GM18519 (cell line): ENCODE results near the gene HNRNPUL1.

Source experiments
- ATAC-seq: cut with Tn5 transposase; IDR thresholded peaks from one replicate; pipeline ENCODE4 v1.9.1; 2021; ENCODE audit warnings: mild to moderate bottlenecking, moderate library complexity; ENCODE audit not compliant: unreplicated experiment, low FRiP score

The HNRNPUL1 gene

DNA sequence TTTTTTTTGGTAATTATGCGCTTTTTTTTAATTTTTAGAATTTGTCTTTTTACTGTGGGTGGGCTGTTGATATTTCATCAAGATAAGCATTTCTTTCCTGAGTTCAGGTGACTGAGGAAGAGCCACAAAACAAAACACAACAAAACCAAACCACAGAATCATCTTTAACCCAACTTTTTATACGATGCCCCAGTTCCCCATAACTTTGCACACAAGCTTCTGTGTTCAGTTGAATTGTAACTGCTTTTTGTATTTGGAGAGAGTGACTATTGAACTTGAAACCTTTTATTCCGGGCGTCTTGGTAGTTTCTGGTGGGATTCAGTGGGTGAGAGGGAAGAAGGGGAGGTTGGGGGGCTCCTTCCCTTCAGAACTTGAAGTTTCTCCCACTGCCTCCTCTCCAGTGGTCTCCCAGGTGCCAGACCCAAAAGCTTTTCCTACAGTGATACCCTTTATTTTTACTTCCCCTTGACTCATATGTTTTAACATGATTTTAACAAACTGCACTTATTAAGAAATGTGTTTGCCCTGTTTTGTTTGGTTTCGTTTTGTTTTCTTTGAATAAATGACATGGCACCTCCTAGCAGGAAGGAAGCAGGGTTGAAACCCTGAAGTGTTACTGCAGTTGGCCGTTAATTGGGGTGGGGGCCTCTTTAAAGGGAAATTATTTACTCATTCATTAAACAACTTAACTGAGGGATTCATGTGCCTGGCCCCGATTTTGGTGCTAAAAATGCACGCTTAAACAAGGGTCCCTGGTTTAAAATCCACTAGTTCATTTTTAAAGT, 43.1 kb downstream of the HNRNPUL1 start:
- ATAC-seq, result no peak

DNA sequence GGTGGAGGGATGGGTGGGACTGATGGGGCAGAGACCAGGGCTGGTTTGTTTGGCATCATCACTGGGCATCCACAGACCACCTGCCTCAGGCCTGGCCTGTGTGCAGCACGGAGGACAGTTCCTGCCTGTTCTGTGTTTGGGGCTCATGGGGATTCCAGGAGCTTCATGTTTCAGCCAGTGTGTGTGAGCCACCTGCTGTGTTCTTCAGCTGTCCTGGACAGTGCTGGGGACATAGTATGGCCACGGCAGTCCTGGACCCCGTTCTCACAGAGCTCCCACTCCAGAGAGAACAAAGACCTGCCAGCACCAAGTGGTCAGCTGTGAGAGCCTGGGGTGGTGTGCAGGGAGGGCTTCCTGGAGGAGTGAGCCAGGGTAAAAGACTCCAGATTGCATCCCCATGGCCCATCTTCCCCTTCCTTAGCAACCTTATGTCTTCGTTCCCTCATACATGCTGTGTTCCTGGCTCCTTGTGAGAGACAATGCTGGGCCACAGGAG, 43.8 kb downstream of the HNRNPUL1 start:
- ATAC-seq, result no peak

DNA sequence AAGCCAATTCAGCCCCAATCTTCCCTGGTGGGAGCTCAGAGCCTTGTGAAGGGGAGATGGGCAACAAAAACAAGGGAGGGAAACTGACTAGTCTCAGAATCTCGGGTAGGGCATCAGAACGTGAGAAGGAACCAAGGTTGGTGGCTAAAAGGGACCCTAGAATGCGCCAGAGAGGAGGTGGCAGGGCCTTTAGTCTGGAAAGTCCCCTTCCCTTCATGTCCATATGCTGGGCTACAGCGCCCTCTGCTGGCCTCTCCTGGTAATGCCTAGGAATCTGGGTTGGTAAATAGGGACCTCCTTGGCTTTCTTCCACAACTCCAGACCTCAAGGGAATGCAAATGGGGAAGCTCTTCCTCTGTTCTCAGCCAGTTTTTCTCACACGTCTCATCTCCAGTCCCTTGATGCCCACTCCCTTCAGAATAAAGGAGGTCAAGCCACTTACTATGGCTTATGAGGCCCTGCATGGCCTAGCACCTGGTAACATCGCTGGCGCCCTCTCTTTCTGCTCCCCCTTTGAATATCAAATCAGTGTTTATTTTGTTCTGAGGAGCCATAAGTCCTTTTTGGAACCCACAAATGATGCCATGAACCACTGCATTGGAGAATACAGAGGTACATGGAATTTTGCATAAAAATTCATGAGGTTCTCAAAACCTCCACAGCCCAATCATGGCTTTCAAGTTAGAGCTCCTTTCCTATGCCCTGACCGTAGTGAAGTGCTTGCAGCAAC, 44.4 kb downstream of the HNRNPUL1 start:
- ATAC-seq, result no peak

DNA sequence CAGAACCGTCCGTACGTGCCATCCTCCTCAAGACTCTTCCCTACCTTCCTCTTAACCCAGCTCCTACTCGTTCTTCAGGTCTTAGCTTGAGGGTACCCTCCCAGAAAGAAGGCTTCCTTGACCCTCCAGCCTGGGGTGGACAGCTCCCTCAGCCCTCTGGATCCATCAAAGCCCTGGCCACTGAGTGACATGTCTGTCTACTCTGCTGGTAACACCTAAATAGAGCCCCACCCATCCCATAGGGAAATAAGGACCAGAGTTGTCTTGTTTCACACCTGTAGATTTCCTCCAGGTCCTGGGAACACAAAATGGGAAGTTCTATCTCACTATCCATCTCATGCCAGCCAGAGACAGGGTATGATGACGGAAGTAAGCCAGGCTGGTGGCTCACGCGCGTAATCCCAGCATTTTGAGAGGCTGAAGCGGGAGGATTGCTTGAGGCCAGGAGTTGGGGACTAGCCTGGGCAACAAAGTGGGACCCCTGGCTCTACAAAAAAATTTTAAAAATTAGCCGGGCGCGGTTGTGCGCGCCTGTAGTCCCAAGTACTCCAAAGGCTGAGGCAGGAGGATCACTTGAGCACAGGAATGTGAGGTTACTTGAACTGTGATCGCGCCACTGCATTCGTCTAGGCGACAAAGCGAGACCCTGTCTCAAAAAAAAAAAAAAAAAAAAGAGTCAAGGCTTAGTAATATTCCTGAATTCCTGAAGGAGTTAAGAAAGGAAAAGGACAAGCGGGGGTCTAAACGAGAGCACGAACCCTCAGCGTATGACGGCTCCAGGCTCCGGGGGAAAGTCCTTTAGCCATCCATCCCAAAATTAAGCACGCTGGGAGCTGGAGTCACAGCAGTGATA, 45.2 kb downstream of the HNRNPUL1 start:
- ATAC-seq, result no peak

DNA sequence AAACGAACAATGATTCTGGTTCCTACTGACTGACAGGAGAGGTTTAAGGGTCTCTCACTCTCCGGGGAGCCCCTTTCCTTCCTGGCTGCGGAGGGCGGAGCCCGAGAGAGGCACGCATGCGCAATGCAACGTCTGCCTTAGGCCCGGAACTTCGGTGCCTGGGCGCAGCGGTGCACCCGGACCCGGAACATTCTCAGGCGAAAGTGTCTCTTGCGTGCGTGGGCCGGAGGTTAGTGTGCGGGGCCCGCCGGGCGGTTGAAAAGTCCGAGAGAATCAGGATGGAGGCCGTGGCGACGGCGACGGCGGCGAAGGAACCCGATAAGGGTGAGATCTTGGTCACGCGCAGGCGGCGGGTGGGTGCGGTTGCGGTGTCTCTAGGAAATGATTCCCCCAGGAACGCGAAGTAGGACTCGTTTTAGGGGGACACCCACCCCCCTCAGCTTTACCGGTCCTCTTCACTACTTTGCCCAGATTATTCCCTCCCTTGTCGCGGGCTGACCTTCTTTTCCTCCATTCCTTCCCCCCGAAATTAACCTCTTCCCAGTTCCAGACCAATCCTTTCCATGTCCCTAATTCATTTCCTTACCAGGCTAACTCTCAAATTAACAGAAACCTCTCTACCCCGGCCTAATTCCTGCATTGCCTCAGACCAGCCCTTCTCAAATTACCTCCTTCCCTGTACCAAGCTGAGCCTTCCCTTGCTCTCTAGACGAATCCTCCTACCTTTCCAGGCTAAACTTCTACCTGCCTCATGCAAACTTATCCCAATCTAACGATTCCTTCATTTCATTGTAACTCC, 46.1 kb downstream of the HNRNPUL1 start, which contains the start of gene CCDC97:
Gene CCDC97, plus strand, starts transcription at position 140 of the 799 bp plus-strand sequence. Its CDS starts 139 bp downstream, at position 279.
- ATAC-seq, result peak; percentile 69

DNA sequence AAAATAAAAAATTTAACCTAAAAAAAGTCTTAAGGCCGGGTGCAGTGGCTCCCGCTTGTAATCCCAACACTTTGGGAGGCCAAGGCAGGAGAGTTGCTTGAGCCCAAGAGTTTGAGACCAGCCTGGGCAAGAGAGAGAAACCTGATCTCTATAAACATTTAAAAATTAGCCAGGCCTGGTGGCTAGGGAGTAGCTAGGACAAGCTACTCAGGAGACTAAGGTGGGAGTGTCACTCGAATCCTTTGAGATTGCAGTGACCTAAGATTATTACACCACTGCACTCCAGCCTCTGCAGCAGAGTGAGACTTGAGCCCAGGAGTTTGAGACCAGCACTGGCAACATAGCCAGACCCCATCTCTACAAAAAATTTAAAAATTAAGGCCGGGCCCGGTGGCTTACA, 46.9 kb downstream of the HNRNPUL1 start:
- no peak for ATAC-seq

DNA sequence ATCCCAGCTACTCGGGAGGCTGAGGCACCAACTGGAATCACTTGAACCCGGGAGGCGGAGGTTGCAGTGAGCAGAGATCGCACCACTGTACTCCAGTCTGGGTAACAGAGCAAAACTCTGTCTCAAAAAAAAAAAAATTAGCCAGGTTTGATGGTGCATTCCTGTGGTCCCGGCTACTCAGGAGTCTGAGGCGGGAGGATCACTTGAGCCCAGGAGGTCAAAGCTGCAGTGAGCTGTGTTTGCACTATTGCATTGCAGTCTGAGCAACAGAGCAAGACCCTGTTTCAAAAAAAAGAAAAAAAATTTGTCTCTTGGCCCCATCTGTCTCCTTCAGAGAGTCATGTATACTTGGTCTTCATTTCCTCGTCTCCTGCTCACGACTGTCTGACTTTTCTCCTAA, 47.4 kb downstream of the HNRNPUL1 start:
- ATAC-seq, result no peak

DNA sequence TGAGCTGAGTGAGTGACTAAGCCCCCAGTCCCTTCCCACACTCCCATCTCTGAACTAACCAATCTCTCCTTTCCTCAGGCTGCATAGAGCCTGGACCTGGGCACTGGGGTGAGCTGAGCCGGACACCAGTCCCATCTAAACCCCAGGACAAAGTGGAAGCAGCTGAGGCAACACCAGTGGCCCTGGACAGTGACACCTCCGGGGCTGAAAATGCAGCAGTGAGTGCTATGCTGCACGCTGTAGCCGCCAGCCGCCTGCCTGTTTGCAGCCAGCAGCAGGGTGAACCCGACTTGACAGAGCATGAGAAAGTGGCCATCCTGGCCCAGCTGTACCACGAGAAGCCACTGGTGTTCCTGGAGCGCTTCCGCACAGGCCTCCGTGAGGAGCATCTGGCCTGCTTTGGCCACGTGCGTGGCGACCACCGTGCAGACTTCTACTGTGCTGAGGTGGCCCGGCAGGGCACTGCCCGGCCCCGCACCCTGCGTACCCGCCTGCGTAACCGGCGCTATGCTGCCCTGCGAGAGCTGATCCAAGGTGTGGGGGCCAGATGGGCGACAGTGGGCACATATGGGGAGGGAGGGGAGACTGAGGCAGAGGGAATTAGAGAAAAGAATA, 52.2 kb downstream of the HNRNPUL1 start:
- ATAC-seq, result no peak

DNA sequence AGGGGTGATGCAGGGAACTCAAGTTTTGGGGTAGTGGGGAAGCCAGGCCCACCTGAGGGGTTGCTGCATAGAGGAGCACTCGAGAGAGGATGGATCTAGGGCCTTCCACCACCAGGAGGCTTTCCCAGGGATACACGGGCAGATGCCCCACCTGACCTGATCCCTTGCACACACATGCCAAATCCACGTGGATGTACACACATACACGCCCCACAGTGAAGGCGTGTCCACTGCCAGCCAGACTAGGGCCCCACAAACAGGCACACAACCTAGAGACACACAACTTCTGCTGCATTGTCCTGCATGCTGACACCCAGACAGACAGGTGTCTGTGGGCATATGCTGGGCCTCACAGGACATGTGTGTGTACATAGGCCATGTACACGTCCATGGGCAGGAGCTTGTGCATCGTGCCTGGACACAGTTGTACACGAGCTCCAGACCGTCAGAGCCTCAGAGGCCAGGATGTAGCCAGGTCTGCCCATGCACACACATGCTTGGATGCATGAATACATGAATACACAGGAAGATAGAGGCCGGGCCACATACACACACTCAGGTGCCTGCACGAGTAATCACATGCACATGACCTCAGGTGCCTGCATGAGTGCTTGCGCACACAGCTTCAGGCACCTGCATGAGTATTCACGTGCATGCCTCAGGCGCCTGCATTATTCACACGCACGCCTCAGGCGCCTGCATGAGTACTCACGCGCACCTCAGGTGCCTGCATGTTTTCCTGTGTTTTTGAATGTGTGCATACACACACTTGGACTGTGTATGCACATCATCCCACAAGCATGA, 54.7 kb downstream of the HNRNPUL1 start:
- ATAC-seq, result no peak

DNA sequence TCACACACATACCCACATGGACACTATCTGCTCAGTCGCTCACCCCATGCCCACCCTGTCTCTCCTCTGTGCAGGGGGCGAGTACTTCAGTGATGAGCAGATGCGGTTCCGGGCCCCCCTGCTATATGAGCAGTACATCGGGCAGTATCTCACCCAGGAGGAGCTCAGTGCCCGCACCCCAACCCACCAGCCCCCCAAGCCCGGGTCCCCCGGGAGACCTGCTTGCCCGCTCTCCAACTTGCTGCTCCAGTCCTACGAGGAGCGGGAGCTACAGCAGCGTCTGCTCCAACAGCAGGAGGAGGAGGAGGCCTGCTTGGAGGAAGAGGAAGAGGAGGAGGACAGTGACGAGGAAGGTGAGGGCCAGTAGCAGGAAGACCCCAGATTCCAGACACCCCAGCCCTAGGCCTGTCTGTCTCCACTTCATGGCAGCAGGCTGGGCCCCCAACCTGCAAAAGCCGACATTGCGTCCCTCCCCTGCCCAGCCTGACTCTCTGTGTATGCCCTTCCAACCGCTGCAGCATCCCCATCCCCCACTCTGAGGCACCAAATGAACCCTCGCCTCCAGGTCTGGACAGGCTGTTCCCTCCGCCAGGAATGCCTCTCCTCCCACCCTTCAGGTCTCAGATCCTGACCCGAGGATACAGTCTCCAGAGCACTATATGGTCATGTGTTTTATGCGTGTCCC, 55.5 kb downstream of the HNRNPUL1 start:
- no peak for ATAC-seq

DNA sequence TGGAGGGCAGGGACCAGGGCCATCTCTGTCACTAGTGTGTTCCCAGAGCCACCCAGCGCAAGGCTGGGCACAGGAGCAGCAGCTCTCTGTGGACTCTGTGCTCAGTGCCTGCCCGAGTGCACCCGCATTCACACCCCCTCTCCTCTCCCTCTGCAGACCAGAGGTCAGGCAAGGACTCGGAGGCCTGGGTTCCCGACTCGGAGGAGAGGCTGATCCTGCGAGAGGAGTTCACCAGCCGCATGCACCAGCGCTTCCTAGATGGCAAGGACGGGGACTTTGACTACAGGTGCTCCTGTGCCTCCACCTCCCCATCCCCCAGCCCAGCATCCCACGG, 56.0 kb downstream of the HNRNPUL1 start:
- no peak for ATAC-seq

DNA sequence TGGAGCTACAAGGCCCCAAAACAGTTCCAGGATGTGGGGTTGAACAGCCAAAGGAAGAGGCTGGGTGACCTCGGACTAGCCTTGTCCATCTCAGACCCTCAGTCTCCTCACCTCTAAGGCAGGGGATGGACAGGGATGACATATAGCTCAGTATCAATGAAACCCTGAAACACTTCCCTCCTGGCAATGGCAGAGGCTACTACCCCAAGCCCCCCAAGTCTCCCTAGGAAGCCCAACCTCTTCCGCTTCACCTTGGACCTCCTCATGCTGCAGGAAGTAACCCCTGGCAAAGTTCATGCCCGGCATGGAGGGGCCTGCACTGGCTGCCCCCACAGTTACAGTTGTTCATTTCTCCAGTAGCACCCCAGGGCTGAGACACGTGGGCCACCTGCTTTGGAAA, 56.4 kb downstream of the HNRNPUL1 start:
- ATAC-seq, result no peak

DNA sequence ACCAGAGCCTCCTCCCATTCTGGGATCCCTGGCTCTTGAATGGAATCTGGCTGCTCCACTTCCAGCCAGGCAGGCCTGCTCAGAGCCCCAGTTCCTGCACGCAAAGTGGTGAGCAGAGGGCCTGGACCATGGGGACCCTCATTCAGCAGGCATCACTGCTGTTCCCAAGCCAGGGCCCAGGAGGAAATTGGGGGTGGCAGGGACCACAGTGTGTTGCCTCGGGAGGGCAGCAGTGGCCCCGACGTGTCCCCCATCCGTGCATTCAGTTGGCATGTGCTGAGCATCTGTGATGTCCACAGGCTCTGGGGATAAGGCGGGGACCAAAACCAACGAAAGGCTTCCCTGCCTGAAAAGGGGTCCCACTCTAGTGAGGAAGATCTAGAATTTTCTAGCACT, 57.0 kb downstream of the HNRNPUL1 start:
- no peak for ATAC-seq

DNA sequence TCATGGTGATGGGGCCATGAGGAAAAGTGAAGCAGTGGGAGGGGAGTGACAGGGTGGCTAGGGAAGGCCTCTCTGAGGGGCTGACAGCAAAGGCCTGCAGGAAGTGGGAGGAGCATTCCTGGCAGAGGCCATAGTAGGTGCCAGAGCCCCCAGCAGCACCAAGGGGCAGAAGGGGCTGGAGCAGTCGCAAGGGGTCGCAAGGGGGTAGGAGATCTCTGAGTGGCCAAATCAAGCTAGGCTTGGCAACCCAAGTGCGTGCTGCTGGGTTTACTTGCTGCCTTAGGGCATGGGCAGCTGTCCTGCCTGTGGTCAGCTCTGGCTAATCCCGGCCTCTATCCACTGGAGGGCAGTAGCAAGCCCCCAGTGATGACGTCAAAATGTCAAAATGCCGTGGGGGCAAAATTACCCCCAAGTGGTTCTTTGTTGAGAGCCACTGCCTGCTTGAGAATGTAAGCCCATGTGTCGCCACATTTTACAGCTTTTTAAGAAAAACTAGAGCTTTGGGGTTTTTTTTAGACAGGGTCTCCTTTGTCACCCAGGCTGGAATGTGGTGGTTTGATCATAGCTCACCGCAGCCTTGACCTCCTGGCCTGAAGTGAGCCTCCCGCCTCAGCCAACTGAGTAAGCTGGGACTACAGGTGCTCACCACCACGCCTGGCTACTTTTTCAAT, 57.6 kb downstream of the HNRNPUL1 start:
- no peak for ATAC-seq

DNA sequence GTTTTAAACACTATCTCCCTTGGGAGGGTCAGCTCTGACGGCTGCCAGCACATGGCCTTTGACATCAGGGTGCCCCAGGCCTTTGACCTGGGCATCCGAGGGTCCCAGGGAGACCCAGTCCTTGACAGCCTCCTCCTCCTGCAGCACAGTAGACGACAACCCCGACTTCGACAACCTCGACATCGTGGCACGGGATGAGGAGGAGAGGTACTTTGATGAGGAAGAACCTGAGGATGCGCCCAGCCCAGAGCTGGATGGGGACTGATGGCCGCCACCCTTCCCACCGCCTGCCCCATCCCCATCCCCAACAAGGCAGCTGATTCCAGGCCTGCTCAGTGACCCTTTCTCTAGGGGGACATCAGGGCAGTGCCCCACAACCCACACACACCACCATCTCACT, 58.3 kb downstream of the HNRNPUL1 start:
- no peak for ATAC-seq

DNA sequence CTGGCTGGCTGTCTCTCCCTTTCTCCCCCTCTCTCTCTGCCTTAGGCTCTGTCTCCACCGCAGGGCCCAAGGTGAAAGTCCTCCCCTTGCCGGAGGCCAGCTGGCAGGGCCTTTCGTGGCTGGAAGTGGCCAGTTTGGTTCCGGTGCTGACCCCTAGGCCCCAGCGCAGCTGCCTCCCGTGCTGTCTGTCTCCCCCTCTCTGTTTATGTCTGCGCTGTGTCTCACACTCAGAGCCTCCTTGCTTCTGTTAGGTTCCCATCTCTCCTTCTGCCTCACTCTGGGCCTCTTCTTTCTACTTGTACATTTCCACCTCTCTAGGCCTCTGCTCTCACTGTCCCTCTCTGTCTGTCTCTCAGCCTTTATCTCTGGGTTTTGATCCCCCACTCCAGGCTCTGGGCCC, 58.9 kb downstream of the HNRNPUL1 start:
- no peak for ATAC-seq

DNA sequence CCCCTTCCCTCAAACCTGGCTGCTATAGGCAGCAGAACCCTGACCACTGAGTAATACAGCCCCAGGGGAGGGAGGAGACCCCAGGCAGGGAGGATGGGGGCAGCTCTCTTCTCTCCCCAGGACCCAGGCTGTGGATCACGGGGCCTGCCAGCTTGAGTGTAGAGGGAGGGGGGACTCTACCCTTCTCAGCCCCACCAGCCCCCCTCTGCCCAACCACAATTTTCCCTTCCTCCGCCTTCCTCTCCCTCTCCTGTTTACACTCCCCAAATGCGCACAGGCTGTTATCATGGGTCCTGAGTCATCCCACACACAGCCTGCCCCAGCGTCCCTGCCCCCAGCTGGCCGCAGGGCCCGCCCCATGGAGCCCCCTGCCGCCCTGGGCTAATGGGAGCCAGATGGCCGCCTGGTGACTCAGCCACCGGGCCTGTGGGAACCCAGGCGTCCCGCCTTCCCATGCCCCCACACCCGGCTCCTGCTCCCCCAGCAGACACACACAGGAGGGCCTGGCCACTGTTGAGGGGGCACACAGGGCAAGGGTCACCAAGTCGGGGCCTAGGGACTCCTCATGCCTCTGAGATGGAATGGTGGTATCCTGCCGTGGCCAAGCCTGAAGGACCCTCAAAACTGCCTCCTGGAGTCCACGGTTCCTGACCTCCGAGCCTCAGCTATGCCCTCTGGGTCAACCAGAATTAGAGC, 59.4 kb downstream of the HNRNPUL1 start:
- ATAC-seq, result no peak
